CD4-positive, alpha-beta T cell treated with Interleukin-17A for 1 hour (primary cell): Measurements from ENCODE around the gene TBX6.
"Not testable (repeated sequence)": the region's sequence is repeated elsewhere in the genome, so short reads cannot be mapped to it uniquely, and the experiment has no call there.

Experiments used
- DNase-seq: peaks from one replicate; pipeline ENCODE4 v3.0.0-alpha.2; 2020

The TBX6 gene

GRCh38 chr16:30091474-30092372 is at the start of gene TBX6:
TSS of gene TBX6 (minus strand) at chr16:30091924. CDS start at chr16:30091193, 731 bp downstream.
- peak; percentile 93 for DNase-seq

GRCh38 chr16:30139583-30140481 is 48.1 kb upstream of the TBX6 start:
- DNase-seq, result no peak

GRCh38 chr16:30137897-30138296 is 46.2 kb upstream of the TBX6 start:
- DNase-seq, result no peak

GRCh38 chr16:30136971-30137605 is 45.4 kb upstream of the TBX6 start:
- DNase-seq, result no peak

- DNase-seq, result no peak
These were observed 40.9 kb upstream of the TBX6 start for GRCh38 chr16:30132591-30132990.

GRCh38 chr16:30131869-30132475 is 40.2 kb upstream of the TBX6 start:
- DNase-seq, result no peak

GRCh38 chr16:30127993-30128392 is 36.3 kb upstream of the TBX6 start:
- no peak for DNase-seq

- not testable (repeated sequence) for DNase-seq
These were observed 34.0 kb upstream of the TBX6 start for GRCh38 chr16:30125690-30126089.

- DNase-seq, result no peak
These were observed 33.3 kb upstream of the TBX6 start for GRCh38 chr16:30124985-30125379.

- peak; percentile 7 for DNase-seq
These were observed 31.0 kb upstream of the TBX6 start for GRCh38 chr16:30122604-30123160.

- DNase-seq, result no peak
These were observed 30.2 kb upstream of the TBX6 start for GRCh38 chr16:30121741-30122571.

- no peak for DNase-seq
These were observed 28.8 kb upstream of the TBX6 start for GRCh38 chr16:30120340-30121105.

- DNase-seq, result no peak
These were observed 27.7 kb upstream of the TBX6 start for GRCh38 chr16:30119428-30119827.

- no peak for DNase-seq
These were observed 26.0 kb upstream of the TBX6 start for GRCh38 chr16:30117768-30118167.

GRCh38 chr16:30116291-30117207 is 24.8 kb upstream of the TBX6 start:
- DNase-seq, result no peak

GRCh38 chr16:30115238-30115637 is 23.5 kb upstream of the TBX6 start:
- peak; percentile 43 for DNase-seq

GRCh38 chr16:30114833-30115232 is 23.1 kb upstream of the TBX6 start:
- DNase-seq, result not testable (repeated sequence)

GRCh38 chr16:30114411-30114810 is 22.7 kb upstream of the TBX6 start:
- no peak for DNase-seq

GRCh38 chr16:30113711-30114333 is 22.1 kb upstream of the TBX6 start:
- DNase-seq, result no peak
